GM23248 (cell line): ENCODE results near the gene FSIP1.

Experiments used
- EZH2 ChIP-seq: fragments of 200-600 bp; sonication (generic); IDR thresholded peaks from 2 replicates; pipeline ENCODE4 v1.6.1; 2018; ENCODE audit warnings: antibody characterized with exemption, mild to moderate bottlenecking; ENCODE audit not compliant: insufficient read depth, poor library complexity, severe bottlenecking
- EZH2phosphoT487 ChIP-seq: fragments of 200-600 bp; sonication (generic); IDR thresholded peaks from 2 replicates; pipeline ENCODE4 v1.6.1; 2018; ENCODE audit warnings: antibody characterized with exemption, moderate library complexity, mild to moderate bottlenecking, low read depth; ENCODE audit not compliant: insufficient read depth

- TF ChIP-seq EZH2phosphoT487 (no peak), EZH2 (no peak)
Measured at GRCh38 chr15:39672666-39673065, 110.0 kb downstream of the FSIP1 start.
